Peyer's patch (tissue), 4 donors: ENCODE results near the gene IGFN1.

Source experiments
- POLR2A ChIP-seq, 2 donors: fragments of 450-650 bp; IDR thresholded peaks; one replicate each; pipeline ENCODE4 v1.5.1; 2017; ENCODE audit warnings: antibody characterized with exemption in 2 of 2, mild to moderate bottlenecking in 2 of 2, moderate library complexity in 2 of 2
- TF ChIP-seq, protein P1 (sequence below), 6 experiments: fragments of 450-650 bp in 4 of 6; fragments of 200-600 bp in 2 of 6; sonication (generic) in 1 of 6; IDR thresholded peaks; one replicate each; pipeline ENCODE4 v1.5.1; 2017 to 2019; ENCODE audit warnings: antibody characterized with exemption in 6 of 6, mild to moderate bottlenecking in 3 of 6, moderate library complexity in 1 of 6

DNA sequence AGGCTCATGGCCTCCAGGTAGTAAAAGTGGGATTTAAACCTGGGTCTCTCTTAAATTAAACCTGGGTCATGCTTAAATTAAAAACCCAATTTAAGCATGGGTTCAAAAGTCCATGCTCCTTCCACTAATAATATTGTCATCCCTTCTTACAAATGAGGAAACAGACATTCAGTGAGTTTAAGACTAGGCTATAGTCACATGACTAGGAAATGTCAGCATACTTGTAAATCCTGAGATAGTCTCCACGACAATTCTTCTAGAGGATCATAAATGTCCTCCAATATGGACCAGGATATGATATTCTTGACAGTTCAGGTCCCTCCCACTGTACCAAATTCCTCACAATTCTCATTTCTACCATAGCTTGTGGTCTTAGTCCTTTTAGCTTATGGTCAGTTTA lies 10.5 kb upstream of the IGFN1 start:
- TF ChIP-seq, protein P1, sequence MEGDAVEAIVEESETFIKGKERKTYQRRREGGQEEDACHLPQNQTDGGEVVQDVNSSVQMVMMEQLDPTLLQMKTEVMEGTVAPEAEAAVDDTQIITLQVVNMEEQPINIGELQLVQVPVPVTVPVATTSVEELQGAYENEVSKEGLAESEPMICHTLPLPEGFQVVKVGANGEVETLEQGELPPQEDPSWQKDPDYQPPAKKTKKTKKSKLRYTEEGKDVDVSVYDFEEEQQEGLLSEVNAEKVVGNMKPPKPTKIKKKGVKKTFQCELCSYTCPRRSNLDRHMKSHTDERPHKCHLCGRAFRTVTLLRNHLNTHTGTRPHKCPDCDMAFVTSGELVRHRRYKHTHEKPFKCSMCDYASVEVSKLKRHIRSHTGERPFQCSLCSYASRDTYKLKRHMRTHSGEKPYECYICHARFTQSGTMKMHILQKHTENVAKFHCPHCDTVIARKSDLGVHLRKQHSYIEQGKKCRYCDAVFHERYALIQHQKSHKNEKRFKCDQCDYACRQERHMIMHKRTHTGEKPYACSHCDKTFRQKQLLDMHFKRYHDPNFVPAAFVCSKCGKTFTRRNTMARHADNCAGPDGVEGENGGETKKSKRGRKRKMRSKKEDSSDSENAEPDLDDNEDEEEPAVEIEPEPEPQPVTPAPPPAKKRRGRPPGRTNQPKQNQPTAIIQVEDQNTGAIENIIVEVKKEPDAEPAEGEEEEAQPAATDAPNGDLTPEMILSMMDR (IDR thresholded peaks at IDR 0.05), result no peak
- no peak for TF ChIP-seq POLR2A (IDR thresholded peaks at IDR 0.05)
